Measurements from ENCODE around the gene ADAMTS20.
"Not testable (repeated sequence)": the region's sequence is repeated elsewhere in the genome, so short reads cannot be mapped to it uniquely, and the experiment has no call there.

The ADAMTS20 gene

GRCh38 chr12:43361031-43361710, 190.8 kb downstream of the ADAMTS20 start:
- DNase-seq: no peak

- DNase-seq: not testable (repeated sequence)
Measured at GRCh38 chr12:43360001-43360400, 192.0 kb downstream of the ADAMTS20 start.

DNA sequence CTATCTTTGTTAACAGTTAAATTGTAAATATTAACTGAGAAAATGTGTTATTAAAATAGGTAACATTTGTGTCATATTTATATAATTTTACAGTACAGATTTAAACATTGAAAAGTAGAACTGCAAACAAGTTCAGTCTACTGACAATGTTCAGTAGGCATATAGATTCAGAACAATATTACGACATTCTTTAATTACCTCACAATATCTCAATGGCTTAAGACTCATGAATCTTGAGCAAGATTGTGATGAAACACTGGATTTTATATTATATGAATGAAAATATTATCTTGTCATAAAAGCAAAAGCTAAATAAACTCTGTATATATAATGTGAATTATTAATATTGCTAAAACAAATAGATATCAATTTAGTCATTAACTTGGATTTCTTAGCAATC, 194.9 kb downstream of the ADAMTS20 start:
- DNase-seq: no peak

- no peak for DNase-seq
Measured at GRCh38 chr12:43352001-43352400, 200.0 kb downstream of the ADAMTS20 start.

DNA sequence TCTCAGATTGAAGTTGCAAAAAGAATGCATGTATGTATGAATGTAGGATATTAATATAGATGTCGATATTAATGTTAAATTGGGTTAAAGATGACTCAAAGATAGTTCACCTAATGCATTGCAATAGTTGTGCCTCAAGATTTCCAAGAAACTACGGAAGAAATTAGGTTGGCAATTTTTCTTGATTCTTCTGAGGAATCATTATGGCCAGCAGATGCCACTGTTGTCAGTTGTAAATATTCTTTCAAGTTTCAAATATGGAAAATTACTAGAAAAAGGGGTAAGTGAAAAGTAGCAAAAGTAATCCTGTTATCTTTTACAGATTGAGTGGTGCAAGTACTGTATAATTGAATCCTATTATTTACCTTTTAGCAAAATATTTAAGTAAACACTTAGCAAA, 202.1 kb downstream of the ADAMTS20 start:
- DNase-seq: no peak

DNA sequence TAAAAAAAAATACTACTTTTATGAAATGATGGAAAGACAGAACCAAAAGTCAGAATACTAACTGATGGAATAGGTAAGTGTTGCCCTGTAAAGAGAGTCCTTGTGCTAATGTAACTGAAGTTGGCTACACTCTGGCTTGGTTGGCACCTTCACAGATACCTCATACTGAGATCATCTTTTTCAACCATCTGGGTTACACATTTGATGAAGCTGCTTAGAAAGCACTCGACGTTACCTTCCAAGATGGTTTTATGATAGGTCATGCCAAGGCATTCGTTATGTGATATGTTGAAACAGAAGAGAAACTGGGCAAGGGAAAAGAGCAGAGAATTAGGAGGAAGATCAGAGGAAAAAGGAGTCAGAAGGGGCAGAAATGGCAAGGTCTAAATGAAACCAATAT, 203.8 kb downstream of the ADAMTS20 start:
- DNase-seq: no peak

DNA sequence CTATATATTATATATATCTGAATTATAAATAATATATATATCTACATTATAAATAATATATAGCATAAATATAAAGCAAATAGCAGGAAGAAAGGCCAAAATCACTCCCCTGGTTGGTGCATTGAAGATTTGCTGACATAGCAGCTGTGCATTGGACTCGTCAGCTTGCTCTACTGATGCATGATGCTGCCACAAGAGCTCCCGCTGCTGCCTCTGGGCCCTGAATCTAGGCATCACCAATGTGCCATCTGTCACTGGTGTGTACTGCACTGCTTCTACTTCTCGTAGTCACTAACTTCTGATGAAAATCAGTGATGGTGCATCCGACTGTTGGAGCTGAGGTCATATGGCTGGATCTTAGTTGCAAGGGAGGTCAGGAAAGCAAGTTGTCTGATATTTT, 205.0 kb downstream of the ADAMTS20 start:
- no peak for DNase-seq

DNA sequence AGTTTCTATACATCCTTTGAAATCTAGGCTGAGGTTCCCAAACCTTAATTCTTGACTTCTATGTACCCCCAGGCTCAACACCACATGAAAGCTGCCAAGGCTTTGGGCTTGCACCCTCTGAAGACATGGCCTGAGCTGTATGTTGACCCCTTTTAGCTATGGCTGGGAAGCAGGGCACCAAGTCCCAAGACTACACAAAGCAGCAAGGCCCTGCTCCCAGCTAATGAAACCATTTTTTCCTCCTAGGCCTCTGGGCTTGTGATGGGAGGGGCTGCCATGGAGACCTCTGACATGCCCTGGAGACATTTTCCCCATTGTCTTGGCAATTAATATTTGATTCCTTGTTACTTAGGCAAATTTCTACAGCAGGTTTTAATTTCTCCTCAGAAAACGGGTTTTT, 207.0 kb downstream of the ADAMTS20 start:
- DNase-seq: no peak

DNA sequence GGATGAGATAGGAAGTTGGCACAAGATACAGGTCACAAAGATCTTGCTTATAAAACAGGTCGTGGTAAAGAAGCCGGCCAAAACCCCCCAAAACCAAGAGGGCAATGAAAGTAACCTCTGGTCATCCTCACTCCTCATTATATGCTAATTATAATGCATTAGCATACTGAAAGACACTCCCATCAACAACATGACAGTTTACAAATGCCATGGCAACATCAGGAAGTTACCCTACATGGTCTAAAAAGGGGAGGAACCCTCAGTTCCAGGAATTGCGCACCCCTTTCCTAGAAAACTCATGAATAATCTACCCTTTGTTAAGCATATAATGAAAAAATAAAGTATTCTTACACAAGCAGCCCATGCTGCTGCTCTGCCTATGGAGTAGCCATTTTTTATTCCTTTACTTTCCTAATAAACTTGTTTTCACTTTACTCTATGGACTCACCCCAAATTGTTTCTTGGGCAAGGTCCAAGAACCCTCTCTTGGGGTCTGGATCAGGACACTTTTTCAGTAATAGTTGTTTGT, 210.2 kb downstream of the ADAMTS20 start:
- DNase-seq: not testable (repeated sequence)

- DNase-seq: no peak
Measured at GRCh38 chr12:43338848-43339526, 213.0 kb downstream of the ADAMTS20 start.

DNA sequence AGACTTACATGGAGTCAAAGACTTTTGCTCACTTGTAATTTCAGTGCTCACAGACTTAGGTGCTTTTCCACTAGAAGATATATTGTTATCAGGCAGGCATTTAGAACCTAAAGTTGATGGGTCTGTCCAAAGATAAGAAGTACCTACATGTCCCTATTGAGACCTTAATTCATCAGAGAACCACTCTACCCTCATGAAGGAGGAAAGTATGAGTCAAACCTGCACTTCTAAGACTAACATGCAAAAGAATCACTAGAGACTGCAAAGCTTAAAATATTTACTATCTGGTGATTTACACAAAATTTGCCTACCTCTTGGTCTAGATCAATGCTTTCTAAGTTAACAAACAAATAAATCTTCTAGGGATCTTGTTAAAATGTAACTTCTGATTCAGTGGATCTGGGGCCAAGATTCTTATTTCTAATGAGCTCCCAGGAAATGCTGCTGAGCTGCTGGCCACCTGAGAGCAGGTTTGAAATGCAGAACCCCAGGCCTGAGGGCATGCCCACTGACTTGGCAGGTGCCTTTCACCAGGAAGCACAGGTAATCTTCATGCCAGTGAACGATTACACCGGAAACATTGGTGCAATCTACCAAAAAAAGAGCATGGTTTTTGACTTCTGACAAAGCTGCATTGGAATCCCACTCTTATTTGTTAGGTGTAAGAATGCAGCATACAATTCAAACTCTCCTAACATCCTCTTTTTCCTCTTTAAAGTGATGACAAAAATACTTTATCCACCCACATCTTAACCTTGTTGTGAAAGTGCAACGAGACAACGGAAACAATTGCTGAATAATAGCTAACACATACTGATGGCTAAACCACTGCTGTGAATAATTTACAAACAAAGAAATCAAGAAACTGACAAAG, 214.2 kb downstream of the ADAMTS20 start:
- no peak for DNase-seq

DNA sequence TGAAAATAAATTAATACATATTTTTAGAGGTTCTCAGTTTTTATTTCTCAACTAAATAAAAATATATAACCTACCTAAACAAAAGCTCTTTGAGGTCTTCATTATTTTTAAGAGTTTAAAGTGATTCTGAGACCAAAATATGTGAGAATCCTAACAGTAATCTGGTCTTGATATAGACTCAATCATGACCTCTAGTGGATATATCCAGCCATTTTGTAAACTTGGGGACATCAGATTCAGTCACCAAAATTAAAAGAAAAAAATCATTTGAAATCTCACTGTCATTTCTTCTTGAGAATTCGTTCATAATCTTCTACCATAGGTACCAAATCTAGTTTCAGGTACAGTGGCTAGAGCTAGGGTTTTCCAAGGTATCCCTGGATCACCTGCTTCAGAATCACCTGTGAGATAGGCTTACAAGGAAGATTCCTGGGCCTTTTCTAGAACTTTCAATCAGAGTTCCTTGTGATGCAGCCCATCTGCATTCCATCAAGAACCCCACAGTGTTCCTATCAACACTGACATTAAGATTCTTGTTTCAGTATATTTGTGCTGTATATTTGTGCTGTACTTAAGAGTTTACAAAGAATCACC, 214.9 kb downstream of the ADAMTS20 start:
- no peak for DNase-seq

GRCh38 chr12:43333644-43334043, 218.4 kb downstream of the ADAMTS20 start:
- DNase-seq: no peak

DNA sequence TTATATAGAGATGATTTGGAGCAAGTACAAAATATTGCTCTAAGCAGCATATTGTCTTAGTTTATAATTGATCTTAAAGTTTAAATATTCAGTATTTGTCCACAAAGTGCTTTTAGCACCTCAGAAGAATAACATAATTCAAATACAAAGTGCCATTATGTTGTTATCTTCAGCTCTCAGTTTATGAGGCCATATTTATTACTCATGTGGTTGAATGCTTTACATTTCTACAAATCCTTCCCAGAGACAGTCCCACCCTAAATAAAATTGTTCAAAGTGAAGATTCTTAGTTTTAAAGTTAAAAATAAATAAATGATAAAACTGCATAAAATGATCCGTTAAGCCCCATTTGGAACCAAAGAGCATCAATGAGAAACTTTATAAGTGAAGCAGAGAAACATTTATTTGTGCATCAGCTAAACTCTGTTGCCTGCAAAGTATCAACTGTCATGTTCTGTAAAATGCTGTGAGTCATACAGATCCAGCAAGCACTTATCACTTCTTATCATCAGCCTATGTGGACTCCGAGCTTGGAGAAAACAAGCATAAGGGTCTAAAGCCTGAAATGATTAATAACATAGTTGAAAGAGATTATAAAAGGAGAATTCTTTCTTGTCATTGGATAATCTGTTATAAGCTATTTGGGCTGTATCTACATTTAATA, 218.9 kb downstream of the ADAMTS20 start:
- no peak for DNase-seq

- no peak for DNase-seq
Measured at GRCh38 chr12:43331935-43332334, 220.1 kb downstream of the ADAMTS20 start.

- no peak for DNase-seq
Measured at GRCh38 chr12:43329375-43329774, 222.6 kb downstream of the ADAMTS20 start.

DNA sequence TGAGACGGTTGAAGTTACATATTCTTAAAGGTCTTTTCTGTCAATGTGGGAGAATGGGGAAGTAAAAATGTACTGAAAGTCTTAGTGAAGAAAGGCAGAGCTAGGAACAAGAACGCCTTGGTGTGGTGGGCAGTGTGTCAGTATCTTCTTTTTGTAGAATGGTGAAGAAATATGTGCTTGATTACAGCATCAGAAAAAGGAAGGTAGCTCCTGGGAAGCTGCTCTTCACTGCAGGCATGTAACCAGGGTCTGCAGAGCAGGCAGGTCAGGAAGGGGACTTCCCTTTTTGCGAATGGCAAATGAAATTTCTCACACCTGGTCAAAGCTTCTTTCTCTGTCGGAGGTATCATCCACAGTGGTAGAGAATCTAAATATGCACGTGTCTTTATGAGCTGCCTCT, 226.2 kb downstream of the ADAMTS20 start:
- no peak for DNase-seq

DNA sequence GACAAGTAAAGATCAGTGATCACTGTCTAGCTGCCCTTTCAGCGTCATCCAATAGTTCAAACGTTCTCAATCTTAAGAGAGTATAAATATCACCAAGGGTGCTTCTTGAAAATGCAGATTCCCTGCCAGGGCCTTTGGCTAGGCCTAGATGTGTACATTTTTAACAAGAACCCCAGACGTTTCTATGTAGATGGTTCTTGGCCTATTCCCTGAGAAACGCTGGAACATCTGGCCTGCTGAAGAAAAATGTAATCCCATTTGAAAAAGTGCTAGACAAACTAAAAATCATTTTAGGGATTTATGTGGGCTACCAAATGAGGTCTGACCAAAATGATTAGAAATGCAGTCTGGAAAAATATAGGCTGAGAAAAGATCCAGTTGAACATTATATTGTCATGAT, 231.7 kb downstream of the ADAMTS20 start:
- DNase-seq: no peak

DNA sequence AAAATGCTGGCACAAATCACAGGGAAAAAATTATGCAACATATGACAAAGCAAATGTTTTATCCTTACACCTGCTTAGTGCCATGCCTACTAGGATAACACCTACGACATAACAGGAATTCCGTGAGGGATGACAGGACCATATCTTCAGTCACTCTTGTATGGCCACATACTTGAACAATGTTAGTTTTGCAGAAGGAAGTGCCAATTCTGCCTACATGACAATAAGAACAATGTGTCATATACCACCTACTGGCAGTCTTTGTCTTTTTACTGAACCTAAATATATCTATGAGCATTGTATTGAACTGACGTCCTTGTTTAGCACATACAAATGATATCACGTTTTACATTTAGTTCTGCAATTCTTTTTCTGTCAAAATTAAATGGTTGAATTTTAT, 234.0 kb downstream of the ADAMTS20 start:
- DNase-seq: no peak

- no peak for DNase-seq
Measured at GRCh38 chr12:43317156-43317555, 234.8 kb downstream of the ADAMTS20 start.

DNA sequence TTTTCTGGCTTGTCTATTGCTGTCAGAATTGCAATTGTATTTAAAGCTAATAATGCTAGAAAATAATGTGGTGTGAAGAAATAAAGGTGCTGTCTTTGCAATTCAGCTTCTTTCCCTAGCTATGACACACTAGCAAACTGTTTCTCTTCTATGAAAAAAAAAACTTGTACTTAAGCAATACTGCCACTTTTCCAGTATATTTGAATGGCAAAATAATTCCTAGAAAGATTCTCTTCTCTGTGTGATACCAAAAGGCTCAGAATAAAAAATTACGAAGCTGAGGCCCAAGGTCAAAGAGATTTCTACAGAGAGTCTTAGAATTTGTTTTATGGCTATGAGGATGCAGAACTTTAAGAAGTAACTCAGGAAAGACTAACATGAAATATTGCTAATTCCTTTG, 235.5 kb downstream of the ADAMTS20 start:
- no peak for DNase-seq

- no peak for DNase-seq
Measured at GRCh38 chr12:43315961-43316360, 236.0 kb downstream of the ADAMTS20 start.
